Measurements from ENCODE around the gene PPARA.

DNA sequence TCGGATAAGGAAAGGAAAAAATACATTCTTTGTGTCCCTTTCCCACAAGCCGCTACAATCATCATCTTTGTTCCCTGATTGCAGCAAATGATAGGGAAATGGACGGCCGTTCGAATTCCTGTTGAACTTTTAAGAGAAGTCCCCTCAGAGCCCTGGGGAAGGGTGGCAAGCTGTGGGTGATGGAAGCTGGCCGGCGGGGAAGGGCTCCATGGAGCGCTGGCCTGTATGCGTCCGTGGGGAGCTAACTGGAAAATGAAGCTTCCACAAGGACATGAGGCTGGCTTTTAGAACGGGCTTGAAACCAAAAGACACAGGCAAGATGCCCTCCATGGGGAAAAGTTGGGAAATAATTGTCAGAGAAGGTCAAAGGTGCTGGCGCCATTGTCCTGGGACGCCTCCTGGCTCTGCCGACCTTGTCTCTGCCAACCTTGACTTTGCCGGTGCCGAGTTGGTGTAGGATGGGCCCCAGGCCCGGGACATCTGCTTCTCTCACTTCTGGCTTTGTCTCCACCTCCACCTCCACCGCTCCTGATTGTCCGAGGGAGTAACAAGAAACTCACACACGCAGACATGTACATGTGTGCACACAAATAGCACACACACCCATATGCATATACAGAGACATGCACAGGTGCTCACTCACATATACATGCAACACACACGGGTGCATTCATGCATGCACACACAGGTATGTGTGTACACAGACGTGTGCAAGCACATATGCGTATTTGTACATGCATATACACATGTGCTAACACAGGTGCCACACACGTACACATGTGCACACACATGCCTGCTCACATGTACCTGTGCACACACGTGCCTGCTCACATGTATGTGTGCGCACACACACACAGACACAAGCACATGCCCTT lies 14.5 kb upstream of the PPARA start:
- TF ChIP-seq, protein P1, sequence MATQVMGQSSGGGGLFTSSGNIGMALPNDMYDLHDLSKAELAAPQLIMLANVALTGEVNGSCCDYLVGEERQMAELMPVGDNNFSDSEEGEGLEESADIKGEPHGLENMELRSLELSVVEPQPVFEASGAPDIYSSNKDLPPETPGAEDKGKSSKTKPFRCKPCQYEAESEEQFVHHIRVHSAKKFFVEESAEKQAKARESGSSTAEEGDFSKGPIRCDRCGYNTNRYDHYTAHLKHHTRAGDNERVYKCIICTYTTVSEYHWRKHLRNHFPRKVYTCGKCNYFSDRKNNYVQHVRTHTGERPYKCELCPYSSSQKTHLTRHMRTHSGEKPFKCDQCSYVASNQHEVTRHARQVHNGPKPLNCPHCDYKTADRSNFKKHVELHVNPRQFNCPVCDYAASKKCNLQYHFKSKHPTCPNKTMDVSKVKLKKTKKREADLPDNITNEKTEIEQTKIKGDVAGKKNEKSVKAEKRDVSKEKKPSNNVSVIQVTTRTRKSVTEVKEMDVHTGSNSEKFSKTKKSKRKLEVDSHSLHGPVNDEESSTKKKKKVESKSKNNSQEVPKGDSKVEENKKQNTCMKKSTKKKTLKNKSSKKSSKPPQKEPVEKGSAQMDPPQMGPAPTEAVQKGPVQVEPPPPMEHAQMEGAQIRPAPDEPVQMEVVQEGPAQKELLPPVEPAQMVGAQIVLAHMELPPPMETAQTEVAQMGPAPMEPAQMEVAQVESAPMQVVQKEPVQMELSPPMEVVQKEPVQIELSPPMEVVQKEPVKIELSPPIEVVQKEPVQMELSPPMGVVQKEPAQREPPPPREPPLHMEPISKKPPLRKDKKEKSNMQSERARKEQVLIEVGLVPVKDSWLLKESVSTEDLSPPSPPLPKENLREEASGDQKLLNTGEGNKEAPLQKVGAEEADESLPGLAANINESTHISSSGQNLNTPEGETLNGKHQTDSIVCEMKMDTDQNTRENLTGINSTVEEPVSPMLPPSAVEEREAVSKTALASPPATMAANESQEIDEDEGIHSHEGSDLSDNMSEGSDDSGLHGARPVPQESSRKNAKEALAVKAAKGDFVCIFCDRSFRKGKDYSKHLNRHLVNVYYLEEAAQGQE (IDR thresholded peaks at IDR 0.05; ENCODE audit: unreplicated experiment): no peak
- no peak for TF ChIP-seq CTCF (conservative IDR thresholded peaks at IDR 0.05; ENCODE audit: low read depth in 2 of 2)
- no peak for TF ChIP-seq CREB1 (CRISPR knock-in tag; IDR thresholded peaks at IDR 0.05; ENCODE audit: low read depth)

Data from GM23338 (cell line).